Measurements from ENCODE around the gene HLA-DMB. TPM values are rescaled to one million over a fixed set of nuclear protein-coding genes. Genes with fewer than 3 reads are reported as not detected.

The HLA-DMB gene
- total and polyA plus RNA-seq, 10 of the 15 experiments (the other 5 are each of a cell fraction or from before 2014, with no cell fraction given): 114 to 173 (median 150) TPM

GRCh38 chr6:32953775-32954174, 12.9 kb upstream of the HLA-DMB start:
- TF ChIP-seq JUNB (IDR thresholded peaks at IDR 0.05) (no peak), CREB1 (IDR thresholded peaks at IDR 0.05; ENCODE audit: low read depth) (no peak), ZSCAN29 (IDR thresholded peaks at IDR 0.05) (no peak), KAT2A (conservative IDR thresholded peaks at IDR 0.05; ENCODE audit: control insufficient read depth, low read depth, low read length) (no peak), IRF4 (IDR thresholded peaks at IDR 0.05; ENCODE audit: low read depth, low read length) (no peak), RAD21 (IDR thresholded peaks at IDR 0.05; ENCODE audit: insufficient read depth, low read depth, low read length) (no peak)
- TF ChIP-seq, protein P1, sequence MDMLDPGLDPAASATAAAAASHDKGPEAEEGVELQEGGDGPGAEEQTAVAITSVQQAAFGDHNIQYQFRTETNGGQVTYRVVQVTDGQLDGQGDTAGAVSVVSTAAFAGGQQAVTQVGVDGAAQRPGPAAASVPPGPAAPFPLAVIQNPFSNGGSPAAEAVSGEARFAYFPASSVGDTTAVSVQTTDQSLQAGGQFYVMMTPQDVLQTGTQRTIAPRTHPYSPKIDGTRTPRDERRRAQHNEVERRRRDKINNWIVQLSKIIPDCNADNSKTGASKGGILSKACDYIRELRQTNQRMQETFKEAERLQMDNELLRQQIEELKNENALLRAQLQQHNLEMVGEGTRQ (IDR thresholded peaks at IDR 0.05; ENCODE audit: borderline replicate concordance, low read depth, low read length): no peak
- FAIRE-seq: no peak
- CTCF ChIA-PET: interaction anchor here (0.6 to 13.5 kb wide), 33 partner anchors 12 to 685 kb away, joined by 3 to 532 read pairs (median 8); partner anchors contain the start of genes BRD2, HLA-DMB, HLA-DPA1 and PSMB8
- no peak for ATAC-seq
- Histone ChIP-seq H3K27me3 (replicated peaks in 1 of 2; ENCODE audit: control insufficient read depth in 2 of 2, insufficient read depth in 2 of 2, low read length in 1 of 2) (no peaks in the 10 kb centered on the region), H3K36me3 (ENCODE audit: control insufficient read depth in 2 of 2, insufficient read depth in 2 of 2, low read length in 1 of 2) (peaks cover 0 to 4% of the 10 kb centered on the region in 2 experiments; a peak in 2 of 4 replicates), H3K9me3 (replicated peaks; ENCODE audit: control insufficient read depth, insufficient read depth, low read length) (no peaks in the 10 kb centered on the region), H3K9ac (ENCODE audit: control insufficient read depth, insufficient read depth, low read length) (no peak overlapping the region), H2AFZ (ENCODE audit: control insufficient read depth, low read depth, low read length) (no peak overlapping the region), H3K4me3 (0 out of 2 replicates have a peak overlapping the region, but pooled peaks have one; percentile 98), H3K4me2 (ENCODE audit: control insufficient read depth, insufficient read depth) (0 out of 2 replicates have a peak overlapping the region, but pooled peaks have one; percentile 23), H3K79me2 (ENCODE audit: control insufficient read depth, insufficient read depth, low read length) (peaks cover 39% of the 10 kb centered on the region), H4K20me1 (ENCODE audit: control insufficient read depth, insufficient read depth) (no peaks in the 10 kb centered on the region), H3K27ac (ENCODE audit: control insufficient read depth, insufficient read depth) (peak overlapping the region; percentile 90), H3K4me1 (ENCODE audit: control insufficient read depth, insufficient read depth, low read length) (peaks cover 38% of the 10 kb centered on the region)
- BruUV-seq (replicated peaks): no TSS peak
- intact Hi-C loops (cut with micrococcal nuclease; ENCODE audit: unreplicated experiment) (loop anchor here (1.0 to 2.0 kb wide), 3 partner anchors 17 to 68 kb away; no protein-coding TSS in a partner anchor), in situ Hi-C loops (cut with MboI) (loop anchor here (25.0 kb wide), 2 partner anchors 1391 to 1709 kb away; partner anchors contain the start of gene LTA)
- SMC1A ChIA-PET (ENCODE audit: uncharacterized antibody, unreplicated experiment): interaction anchor here (0.6 to 11.3 kb wide), 23 partner anchors 16 to 444 kb away, joined by 3 to 354 read pairs (median 5); partner anchors contain the start of genes BRD2, HLA-DMB, HLA-DPB1 and PSMB8
- 63% methylated on average over 4 of the region's 4 CpGs for WGBS (ENCODE audit: insufficient coverage, insufficient replicate concordance, low lambda C conversion rate, missing lambda C conversion rate)
- POLR2A ChIA-PET: interaction anchor here (0.6 to 13.5 kb wide), 23 partner anchors 8 to 318 kb away, joined by 3 to 486 read pairs (median 7); partner anchors contain the start of genes BRD2, HLA-DMB, HLA-DOA and HLA-DPA1
- RAD21 ChIA-PET (ENCODE audit: unreplicated experiment): interaction anchor here (0.8 to 8.3 kb wide), 17 partner anchors 12 to 295 kb away, joined by 3 to 224 read pairs (median 11); partner anchors contain the start of genes BRD2, HLA-DMB, HLA-DOA and HLA-DPB1
- no peak for DNase-seq (ENCODE audit: low read depth, low spot score)

All from GM12878 (cell line).